Panc1 (cell line): Measurements from ENCODE around the gene ZKSCAN1. TPM values are rescaled to one million over a fixed set of nuclear protein-coding genes. Genes with fewer than 3 reads are reported as not detected.
"Not testable (repeated sequence)": the region's sequence is repeated elsewhere in the genome, so short reads cannot be mapped to it uniquely, and the experiment has no call there.

ENCODE experiments used
- ATAC-seq: fragments of 200-7000 bp; cut with Tn5 transposase; 2 replicates; pipeline ENCODE4 v1.9.1; 2020; ENCODE audit warnings: mild to moderate bottlenecking, moderate library complexity
- BruUV-seq: library from RNA; stranded (reverse); fragments of 400-500 nt; replicated peaks from 2 replicates; lab custom pipeline; 2021; lab: Mats Ljungman, UMichigan
- CTCF ChIA-PET: fragments of 300-600 bp; sonication (Branson Sonifier 250); formaldehyde crosslinking; loops from one replicate; lab custom pipeline; 2022; ENCODE audit warnings: antibody characterized with exemption; lab: Charles Lee
- POLR2A ChIA-PET: fragments of 300-600 bp; sonication (Branson Sonifier 250); formaldehyde crosslinking; loops from one replicate; lab custom pipeline; 2022; ENCODE audit warnings: antibody characterized with exemption; lab: Charles Lee
- DNase-seq: peaks from one replicate; pipeline ENCODE4 v3.0.0-alpha.2; 2010; ENCODE audit warnings: low read depth, low spot score
- H3K27ac ChIP-seq: 2 replicates; pipeline ENCODE4 v1.5.1; 2011; ENCODE audit warnings: mild to moderate bottlenecking, low read length, inconsistent platforms
- H3K27me3 ChIP-seq: fragments of 200-500 bp; sonication (Bioruptor generic); 2 replicates; pipeline ENCODE4 v1.6.0; 2014; ENCODE audit warnings: low read length, inconsistent platforms; ENCODE audit not compliant: control insufficient read depth, insufficient read depth
- H3K36me3 ChIP-seq: fragments of 200-500 bp; sonication (Bioruptor generic); 2 replicates; pipeline ENCODE4 v1.5.1; 2014; ENCODE audit warnings: inconsistent platforms, mild to moderate bottlenecking, low read length, moderate library complexity; ENCODE audit not compliant: control insufficient read depth, insufficient read depth
- H3K4me1 ChIP-seq: 2 replicates; pipeline ENCODE4 v1.5.1; 2011; ENCODE audit warnings: inconsistent platforms, mild to moderate bottlenecking, low read length, moderate library complexity; ENCODE audit not compliant: control insufficient read depth, insufficient read depth
- H3K4me3 ChIP-seq, 2 experiments: 2 replicates each; pipeline ENCODE4 v1.5.1; 2011 to 2012; ENCODE audit warnings: low read depth in 2 of 2, low read length in 2 of 2, mild to moderate bottlenecking in 2 of 2, inconsistent platforms in 1 of 2, moderate library complexity in 1 of 2
- H3K9me3 ChIP-seq: fragments of 200-500 bp; sonication (Bioruptor generic); 2 replicates; pipeline ENCODE4 v1.5.1; 2014; ENCODE audit warnings: low read depth, mild to moderate bottlenecking, inconsistent platforms, low read length, moderate library complexity; ENCODE audit not compliant: control insufficient read depth, insufficient read depth
- CTCF ChIP-seq: fragments of 450-650 bp; IDR thresholded peaks from 2 replicates; pipeline ENCODE4 v1.5.1; 2017; ENCODE audit warnings: mild to moderate bottlenecking
- POLR2AphosphoS5 ChIP-seq: IDR thresholded peaks from 2 replicates; pipeline ENCODE4 v1.6.1; 2012; ENCODE audit warnings: mild to moderate bottlenecking, low read depth, low read length, moderate library complexity
- SIN3A ChIP-seq: IDR thresholded peaks from 2 replicates; pipeline ENCODE4 v1.6.1; 2012; ENCODE audit warnings: low read depth, mild to moderate bottlenecking, low read length, moderate library complexity, borderline replicate concordance; ENCODE audit not compliant: insufficient read depth
- TCF7L2 ChIP-seq: IDR thresholded peaks from 2 replicates; pipeline ENCODE4 v1.6.1; 2011; ENCODE audit warnings: mild to moderate bottlenecking, low read depth, low read length, inconsistent platforms
- in situ Hi-C: cut with HindIII; loops from 2 replicates; pipeline ENCODE4 v1.10.0; 2016; ENCODE audit warnings: low sequenced_read_pairs, low pct_unique_long_range_greater_than_20kb
- intact Hi-C: fragments of 100-400 bp; cut with micrococcal nuclease; formaldehyde crosslinking; loops from one replicate; pipeline ENCODE4 v1.10.0; 2022; ENCODE audit not compliant: unreplicated experiment
- total RNA-seq: library from RNA; stranded (reverse); gene quantifications from one replicate; pipeline ENCODE4 v1.2.1, GENCODE V29; 2021; ENCODE audit not compliant: unreplicated experiment
- TF ChIP-seq, protein P1 (sequence below), 2 experiments: IDR thresholded peaks; 2 replicates each; pipeline ENCODE4 v1.6.1; 2011 to 2012; ENCODE audit warnings: low read depth in 2 of 2, control low read depth in 1 of 2, low read length in 1 of 2, mild to moderate bottlenecking in 1 of 2, moderate library complexity in 1 of 2; ENCODE audit not compliant: insufficient read depth in 1 of 2

ZKSCAN1 gene
- total RNA-seq, 1 experiment from 2014 or later, result 55.5 TPM

DNA sequence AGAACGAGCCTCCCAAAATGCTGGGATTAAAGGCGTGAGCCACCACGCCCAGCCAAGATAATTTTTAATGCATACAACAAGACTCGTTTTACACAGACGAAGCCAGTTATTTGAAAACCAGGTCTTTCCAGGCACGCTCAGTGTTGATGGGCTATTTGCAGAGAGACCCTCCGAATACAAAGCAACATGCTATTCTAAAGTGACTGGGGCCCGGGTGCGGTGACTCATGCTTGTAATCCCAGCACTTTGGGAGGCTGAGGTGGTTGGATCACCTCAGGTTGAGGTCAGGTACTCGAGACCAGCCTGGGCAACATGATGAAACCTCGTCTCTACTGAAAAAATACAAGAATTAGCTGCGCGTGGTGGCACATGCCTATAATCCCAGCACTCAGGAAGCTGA is 38.8 kb upstream of the ZKSCAN1 start:
- ATAC-seq (no peak), DNase-seq (no peak)
- POLR2A ChIA-PET, result interaction anchor here (0.6 kb wide), 1 partner anchor 31 kb away, joined by 4 read pairs; no protein-coding TSS in a partner anchor
- Histone ChIP-seq H3K4me1 (no peaks in the 10 kb centered on the region), H3K27ac (no peak overlapping the region), H3K27me3 (peaks cover 3% of the 10 kb centered on the region; the same call in 1 of the 2 replicates), H3K9me3 (no peaks in the 10 kb centered on the region), H3K36me3 (no peaks in the 10 kb centered on the region), H3K4me3 (no peak overlapping the region)
- TF ChIP-seq SIN3A, result no peak
- TF ChIP-seq POLR2AphosphoS5, result no peak
- TF ChIP-seq CTCF, result no peak
- TF ChIP-seq TCF7L2, result no peak
- TF ChIP-seq, protein P1, sequence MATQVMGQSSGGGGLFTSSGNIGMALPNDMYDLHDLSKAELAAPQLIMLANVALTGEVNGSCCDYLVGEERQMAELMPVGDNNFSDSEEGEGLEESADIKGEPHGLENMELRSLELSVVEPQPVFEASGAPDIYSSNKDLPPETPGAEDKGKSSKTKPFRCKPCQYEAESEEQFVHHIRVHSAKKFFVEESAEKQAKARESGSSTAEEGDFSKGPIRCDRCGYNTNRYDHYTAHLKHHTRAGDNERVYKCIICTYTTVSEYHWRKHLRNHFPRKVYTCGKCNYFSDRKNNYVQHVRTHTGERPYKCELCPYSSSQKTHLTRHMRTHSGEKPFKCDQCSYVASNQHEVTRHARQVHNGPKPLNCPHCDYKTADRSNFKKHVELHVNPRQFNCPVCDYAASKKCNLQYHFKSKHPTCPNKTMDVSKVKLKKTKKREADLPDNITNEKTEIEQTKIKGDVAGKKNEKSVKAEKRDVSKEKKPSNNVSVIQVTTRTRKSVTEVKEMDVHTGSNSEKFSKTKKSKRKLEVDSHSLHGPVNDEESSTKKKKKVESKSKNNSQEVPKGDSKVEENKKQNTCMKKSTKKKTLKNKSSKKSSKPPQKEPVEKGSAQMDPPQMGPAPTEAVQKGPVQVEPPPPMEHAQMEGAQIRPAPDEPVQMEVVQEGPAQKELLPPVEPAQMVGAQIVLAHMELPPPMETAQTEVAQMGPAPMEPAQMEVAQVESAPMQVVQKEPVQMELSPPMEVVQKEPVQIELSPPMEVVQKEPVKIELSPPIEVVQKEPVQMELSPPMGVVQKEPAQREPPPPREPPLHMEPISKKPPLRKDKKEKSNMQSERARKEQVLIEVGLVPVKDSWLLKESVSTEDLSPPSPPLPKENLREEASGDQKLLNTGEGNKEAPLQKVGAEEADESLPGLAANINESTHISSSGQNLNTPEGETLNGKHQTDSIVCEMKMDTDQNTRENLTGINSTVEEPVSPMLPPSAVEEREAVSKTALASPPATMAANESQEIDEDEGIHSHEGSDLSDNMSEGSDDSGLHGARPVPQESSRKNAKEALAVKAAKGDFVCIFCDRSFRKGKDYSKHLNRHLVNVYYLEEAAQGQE (IDR thresholded peaks at IDR 0.05; ENCODE audit: insufficient read depth in 1 of 2, low read depth in 2 of 2, low read length in 1 of 2), result no peak
- in situ Hi-C loops, result no loop called here
- no TSS peak for BruUV-seq
- CTCF ChIA-PET, result no interaction called here
- intact Hi-C loops, result no loop called here

DNA sequence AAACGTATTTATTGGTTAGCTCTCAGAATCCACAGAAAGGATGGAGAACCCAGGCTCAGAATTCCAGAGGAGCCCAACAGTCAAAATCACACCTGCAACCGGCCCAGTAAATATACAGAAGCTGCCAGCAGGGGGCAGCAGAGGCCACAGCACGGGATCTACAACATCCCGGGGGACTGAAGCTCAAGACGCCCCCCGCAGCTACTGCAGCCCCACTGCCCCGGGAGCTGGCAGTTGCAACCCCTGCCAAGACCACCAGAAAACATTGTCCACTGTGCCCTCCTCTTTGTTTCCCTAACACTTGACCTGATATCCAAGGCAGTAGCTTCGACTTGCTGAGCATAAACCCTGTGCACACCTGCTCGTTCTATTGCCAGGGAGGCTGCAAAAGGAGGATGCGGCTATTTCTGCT is 35.6 kb upstream of the ZKSCAN1 start:
- H3K4me3 ChIP-seq, intact Hi-C loops, H3K4me1 ChIP-seq, BruUV-seq, in situ Hi-C loops, DNase-seq, H3K27ac ChIP-seq, H3K27me3 ChIP-seq, H3K9me3 ChIP-seq, H3K36me3 ChIP-seq: not testable (repeated sequence)
- ChIA-PET POLR2A (interaction anchor here (0.5 kb wide), 1 partner anchor 413 kb away, joined by 3 read pairs; no protein-coding TSS in a partner anchor), CTCF (interaction anchor here (0.6 to 1.7 kb wide), 3 partner anchors 10 to 73 kb away, joined by 3 to 7 read pairs (median 4); no protein-coding TSS in a partner anchor)
- peak; percentile 89 for ATAC-seq
- TF ChIP-seq CTCF, result peak; percentile 95

GRCh38 chr7:99980448-99980872 is 34.9 kb upstream of the ZKSCAN1 start:
- intact Hi-C loops, H3K4me1 ChIP-seq, BruUV-seq, H3K27me3 ChIP-seq, H3K27ac ChIP-seq, H3K4me3 ChIP-seq, in situ Hi-C loops, POLR2A ChIA-PET, H3K9me3 ChIP-seq, DNase-seq, H3K36me3 ChIP-seq: not testable (repeated sequence)
- ATAC-seq, result peak; percentile 43
- CTCF ChIA-PET, result interaction anchor here (1.7 kb wide), 1 partner anchor 10 kb away, joined by 7 read pairs; no protein-coding TSS in a partner anchor

DNA sequence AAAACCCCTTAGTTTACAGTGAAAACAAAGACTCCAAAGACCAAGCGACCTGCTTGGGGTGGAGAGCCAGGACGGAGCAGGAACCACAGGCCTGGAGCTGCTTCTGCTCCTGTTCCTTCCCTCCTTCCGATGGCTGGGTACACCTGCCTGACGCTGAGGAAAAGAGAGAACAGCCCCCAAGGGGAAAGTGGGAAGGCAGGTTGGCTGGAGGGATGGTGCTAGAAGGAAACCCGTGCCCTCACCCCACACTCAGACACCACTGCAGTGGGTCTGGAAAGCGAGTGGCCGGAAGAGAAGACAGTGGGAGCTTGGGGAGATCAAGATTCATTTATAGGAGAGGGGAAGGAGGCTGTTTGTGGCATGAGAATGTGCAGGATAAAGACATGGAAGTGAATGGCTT is 34.3 kb upstream of the ZKSCAN1 start:
- ATAC-seq, H3K4me3 ChIP-seq, intact Hi-C loops, H3K4me1 ChIP-seq, H3K27me3 ChIP-seq, in situ Hi-C loops, H3K27ac ChIP-seq, DNase-seq, H3K9me3 ChIP-seq, CTCF ChIA-PET, BruUV-seq, H3K36me3 ChIP-seq, POLR2A ChIA-PET: not testable (repeated sequence)
